Measurements from ENCODE around the gene MSI2.

MSI2 gene

DNA sequence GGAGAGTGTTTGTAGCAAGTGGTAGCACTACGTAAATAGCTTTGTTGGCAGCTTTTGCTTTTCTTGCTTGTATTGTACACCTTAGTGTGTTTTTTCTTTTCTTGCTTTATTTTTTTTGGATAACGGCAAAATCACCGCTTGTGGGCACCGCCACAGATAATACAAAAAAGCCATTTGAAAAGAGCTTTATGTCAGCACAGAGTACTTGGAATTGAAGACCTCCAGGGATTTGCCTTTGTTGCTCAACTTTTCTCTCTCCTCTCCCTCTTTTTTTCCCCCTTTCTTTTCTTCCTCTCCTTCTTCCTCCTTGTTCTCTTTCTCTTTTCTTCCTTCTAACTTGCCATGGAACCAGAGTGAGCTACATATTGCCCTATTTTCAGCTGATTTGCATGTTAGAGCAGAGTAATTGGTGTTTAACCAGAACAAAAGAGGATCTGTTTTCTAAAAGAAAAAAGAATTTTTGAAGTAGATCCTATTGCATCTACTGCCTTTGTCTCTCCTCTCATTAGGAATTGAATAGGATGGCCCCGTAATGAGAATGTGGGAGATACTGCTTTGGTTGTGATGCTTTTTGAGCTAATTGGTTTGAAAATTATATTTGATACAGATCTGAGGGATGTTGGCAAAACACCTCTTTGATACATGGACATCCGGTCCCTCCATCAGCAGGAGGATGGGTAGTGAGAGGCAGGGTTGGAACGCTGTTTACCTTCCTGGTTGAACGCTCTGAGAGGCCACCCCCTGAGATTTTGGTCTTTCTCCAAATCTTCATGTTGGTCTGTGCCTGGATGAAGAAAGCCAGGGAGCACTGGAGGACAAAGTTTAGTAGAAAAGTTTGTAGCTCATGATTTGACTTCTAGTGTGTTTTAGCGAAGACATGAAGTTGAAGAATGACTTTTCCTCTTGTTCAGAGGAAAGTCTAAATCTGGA lies 85.6 kb downstream of the MSI2 start:
- TF ChIP-seq NFRKB (IDR thresholded peaks at IDR 0.05) = no peak
- TF ChIP-seq BHLHE40 (IDR thresholded peaks at IDR 0.05; ENCODE audit: borderline replicate concordance) = no peak
- no peak for TF ChIP-seq ARNT (IDR thresholded peaks at IDR 0.05)
- TF ChIP-seq LEF1 (IDR thresholded peaks at IDR 0.05; ENCODE audit: borderline replicate concordance) = no peak
- DNase-seq (ENCODE audit: extremely low spot score) = no peak
- POLR2A ChIA-PET = no interaction called here
- CTCF ChIA-PET = no interaction called here

- ChIA-PET CTCF (interaction anchor here (0.6 kb wide), 3 partner anchors 28 to 463 kb away, joined by 3 to 6 read pairs (median 6); no protein-coding TSS in a partner anchor), POLR2A (no interaction called here)
- no peak for DNase-seq (ENCODE audit: extremely low spot score)
- TF ChIP-seq ELF4 (IDR thresholded peaks at IDR 0.05) (no peak), FOXK2 (IDR thresholded peaks at IDR 0.05) (no peak), SUZ12 (IDR thresholded peaks at IDR 0.05) (no peak), TARDBP (IDR thresholded peaks at IDR 0.05) (no peak), CTBP1 (IDR thresholded peaks at IDR 0.05; ENCODE audit: borderline replicate concordance) (no peak), LEF1 (IDR thresholded peaks at IDR 0.05; ENCODE audit: borderline replicate concordance) (no peak), NFRKB (IDR thresholded peaks at IDR 0.05) (no peak)
Observed at GRCh38 chr17:57342963-57343589, 86.8 kb downstream of the MSI2 start.

DNA sequence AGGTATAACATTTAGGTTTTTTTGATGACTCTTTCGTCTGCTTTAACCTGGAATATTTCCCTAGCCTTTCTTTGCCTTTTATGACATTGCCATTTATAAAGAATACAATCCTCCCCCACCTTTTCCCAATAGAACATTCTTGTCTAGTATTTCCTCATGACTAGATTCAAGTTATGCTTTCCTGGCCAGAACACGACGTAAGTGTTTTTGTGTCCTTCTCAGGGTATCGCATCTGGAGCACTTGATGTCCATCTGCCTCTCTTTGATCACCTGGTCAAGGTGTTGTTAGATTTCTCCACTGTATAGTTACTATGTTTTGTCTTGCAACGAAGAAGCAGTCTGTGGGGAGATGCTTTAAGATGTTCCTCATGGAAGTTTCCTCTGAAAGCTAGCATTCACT lies 87.4 kb downstream of the MSI2 start:
- DNase-seq (ENCODE audit: extremely low spot score) = no peak
- ChIA-PET POLR2A (no interaction called here), CTCF (no interaction called here)
- TF ChIP-seq FOXA1 (IDR thresholded peaks at IDR 0.05) (no peak), FOXK2 (IDR thresholded peaks at IDR 0.05) (no peak), CTBP1 (IDR thresholded peaks at IDR 0.05; ENCODE audit: borderline replicate concordance) (no peak), L3MBTL2 (conservative IDR thresholded peaks at IDR 0.05) (no peak), SUZ12 (IDR thresholded peaks at IDR 0.05) (no peak), HDGF (IDR thresholded peaks at IDR 0.05; ENCODE audit: borderline replicate concordance) (no peak), FOXM1 (IDR thresholded peaks at IDR 0.05; ENCODE audit: borderline replicate concordance) (no peak), PKNOX1 (IDR thresholded peaks at IDR 0.05) (no peak), NFRKB (IDR thresholded peaks at IDR 0.05) (no peak), TARDBP (IDR thresholded peaks at IDR 0.05) (no peak), LEF1 (IDR thresholded peaks at IDR 0.05; ENCODE audit: borderline replicate concordance) (no peak), ZNF384 (IDR thresholded peaks at IDR 0.05) (no peak), ELF4 (IDR thresholded peaks at IDR 0.05) (no peak), SP1 (IDR thresholded peaks at IDR 0.05) (no peak), ARNT (IDR thresholded peaks at IDR 0.05) (no peak)

DNA sequence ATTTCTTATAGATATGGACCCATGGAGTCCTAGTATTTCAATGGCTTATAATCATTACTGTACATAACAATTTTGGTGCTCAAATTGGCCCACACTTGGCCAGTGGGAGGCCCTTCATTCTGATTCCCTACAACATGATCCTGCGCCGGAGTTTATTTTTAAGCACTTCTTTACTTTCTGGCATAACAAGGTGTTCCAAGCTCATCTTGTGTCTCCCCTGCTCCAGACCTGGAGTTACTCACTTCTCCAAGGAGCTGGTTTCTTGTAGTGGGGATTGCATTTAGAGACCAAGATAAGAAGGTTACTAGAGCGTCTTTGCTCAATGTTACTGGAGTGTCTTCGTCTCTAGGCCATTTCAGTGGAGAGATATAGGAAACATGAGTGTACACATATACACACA lies 87.9 kb downstream of the MSI2 start:
- CTCF ChIA-PET = no interaction called here
- POLR2A ChIA-PET = no interaction called here
- no peak for TF ChIP-seq NFRKB (IDR thresholded peaks at IDR 0.05)
- TF ChIP-seq FOXM1 (IDR thresholded peaks at IDR 0.05; ENCODE audit: borderline replicate concordance) = no peak
- TF ChIP-seq TARDBP (IDR thresholded peaks at IDR 0.05) = no peak
- TF ChIP-seq SP1 (IDR thresholded peaks at IDR 0.05) = no peak
- TF ChIP-seq ZNF384 (IDR thresholded peaks at IDR 0.05) = no peak
- no peak for TF ChIP-seq CTBP1 (IDR thresholded peaks at IDR 0.05; ENCODE audit: borderline replicate concordance)
- no peak for TF ChIP-seq FOXK2 (IDR thresholded peaks at IDR 0.05)
- TF ChIP-seq HDGF (IDR thresholded peaks at IDR 0.05; ENCODE audit: borderline replicate concordance) = no peak
- no peak for TF ChIP-seq SUZ12 (IDR thresholded peaks at IDR 0.05)
- TF ChIP-seq FOXA1 (IDR thresholded peaks at IDR 0.05) = no peak
- TF ChIP-seq BHLHE40 (IDR thresholded peaks at IDR 0.05; ENCODE audit: borderline replicate concordance) = no peak
- TF ChIP-seq ARNT (IDR thresholded peaks at IDR 0.05) = no peak
- DNase-seq (ENCODE audit: extremely low spot score) = no peak

DNA sequence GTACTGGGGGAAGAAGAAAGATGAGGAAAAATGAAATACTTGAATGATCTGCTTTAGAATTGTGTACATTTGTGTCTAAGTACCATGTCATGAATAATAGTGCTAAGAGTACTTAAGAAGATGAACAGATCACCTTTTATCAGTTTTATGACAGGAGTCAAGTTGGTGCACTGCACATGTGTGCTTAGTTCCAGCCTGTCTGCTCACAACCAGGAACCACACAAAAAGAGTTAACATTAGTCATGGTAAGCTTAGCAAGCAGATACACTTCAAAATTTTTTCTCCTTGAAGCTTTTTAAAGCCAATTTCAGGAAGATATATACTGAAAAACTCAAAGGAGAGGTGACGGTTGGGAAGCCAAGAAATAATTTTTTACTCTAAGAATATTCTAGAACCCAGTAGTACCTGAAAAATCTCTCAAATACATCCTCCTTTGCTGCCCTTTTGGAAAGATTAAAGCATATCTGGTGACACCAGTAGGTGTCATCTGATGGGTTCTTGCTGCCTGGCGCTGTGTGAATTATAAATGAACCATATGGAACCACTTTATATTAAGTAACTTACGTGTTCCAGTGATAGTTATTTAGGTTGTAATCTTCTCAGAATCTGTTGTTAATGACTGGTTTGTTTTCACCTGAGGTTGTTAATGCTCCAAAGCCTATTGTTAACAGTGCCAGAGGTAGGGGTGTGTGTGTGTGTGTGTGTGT lies 93.4 kb downstream of the MSI2 start:
- ChIA-PET CTCF (no interaction called here), POLR2A (no interaction called here)
- DNase-seq (ENCODE audit: extremely low spot score) = no peak
- TF ChIP-seq LEF1 (IDR thresholded peaks at IDR 0.05; ENCODE audit: borderline replicate concordance) = no peak
- no peak for TF ChIP-seq ELF4 (IDR thresholded peaks at IDR 0.05)
- TF ChIP-seq PKNOX1 (IDR thresholded peaks at IDR 0.05) = no peak
- TF ChIP-seq TARDBP (IDR thresholded peaks at IDR 0.05) = no peak
- TF ChIP-seq FOXK2 (IDR thresholded peaks at IDR 0.05) = no peak
- TF ChIP-seq CTBP1 (IDR thresholded peaks at IDR 0.05; ENCODE audit: borderline replicate concordance) = no peak
- TF ChIP-seq ARNT (IDR thresholded peaks at IDR 0.05) = no peak
- no peak for TF ChIP-seq NFRKB (IDR thresholded peaks at IDR 0.05)
- TF ChIP-seq SUZ12 (IDR thresholded peaks at IDR 0.05) = no peak
- no peak for TF ChIP-seq SP1 (IDR thresholded peaks at IDR 0.05)
- no peak for TF ChIP-seq ZNF384 (IDR thresholded peaks at IDR 0.05)
- TF ChIP-seq L3MBTL2 (conservative IDR thresholded peaks at IDR 0.05) = no peak
- TF ChIP-seq FOXM1 (IDR thresholded peaks at IDR 0.05; ENCODE audit: borderline replicate concordance) = no peak
- TF ChIP-seq FOXA1 (IDR thresholded peaks at IDR 0.05) = no peak
- TF ChIP-seq HDGF (IDR thresholded peaks at IDR 0.05; ENCODE audit: borderline replicate concordance) = no peak
- no peak for TF ChIP-seq BHLHE40 (IDR thresholded peaks at IDR 0.05; ENCODE audit: borderline replicate concordance)

GRCh38 chr17:57350266-57350665 lies 93.9 kb downstream of the MSI2 start:
- no peak for DNase-seq (ENCODE audit: extremely low spot score)
- POLR2A ChIA-PET = no interaction called here
- CTCF ChIA-PET = no interaction called here

More at GRCh38 chr17:57350266-57350665, 93.9 kb downstream of the MSI2 start:
- TF ChIP-seq ELF4 (IDR thresholded peaks at IDR 0.05) = no peak
- TF ChIP-seq LEF1 (IDR thresholded peaks at IDR 0.05; ENCODE audit: borderline replicate concordance) = no peak
- no peak for TF ChIP-seq HDGF (IDR thresholded peaks at IDR 0.05; ENCODE audit: borderline replicate concordance)
- no peak for TF ChIP-seq ARNT (IDR thresholded peaks at IDR 0.05)
- TF ChIP-seq TARDBP (IDR thresholded peaks at IDR 0.05) = no peak
- TF ChIP-seq PKNOX1 (IDR thresholded peaks at IDR 0.05) = no peak
- no peak for TF ChIP-seq SUZ12 (IDR thresholded peaks at IDR 0.05)
- no peak for TF ChIP-seq NFRKB (IDR thresholded peaks at IDR 0.05)
- no peak for TF ChIP-seq BHLHE40 (IDR thresholded peaks at IDR 0.05; ENCODE audit: borderline replicate concordance)
- no peak for TF ChIP-seq FOXK2 (IDR thresholded peaks at IDR 0.05)
- TF ChIP-seq FOXM1 (IDR thresholded peaks at IDR 0.05; ENCODE audit: borderline replicate concordance) = no peak
- TF ChIP-seq L3MBTL2 (conservative IDR thresholded peaks at IDR 0.05) = no peak
- TF ChIP-seq SP1 (IDR thresholded peaks at IDR 0.05) = no peak
- TF ChIP-seq ZNF384 (IDR thresholded peaks at IDR 0.05) = no peak
- no peak for TF ChIP-seq FOXA1 (IDR thresholded peaks at IDR 0.05)
- TF ChIP-seq CTBP1 (IDR thresholded peaks at IDR 0.05; ENCODE audit: borderline replicate concordance) = no peak

All from HEK293T (cell line).